GM13976 (cell line): ENCODE results near the gene C17orf114.

Source experiments
- DNase-seq: peaks from one replicate; pipeline ENCODE4 v3.0.0; 2012; ENCODE audit warnings: low spot score
- in situ Hi-C: fragments of 300-500 bp; cut with MboI; formaldehyde crosslinking; loops from one replicate; pipeline ENCODE4 v1.12.0; 2022; ENCODE audit warnings: low sequenced_read_pairs, mixed read lengths, inconsistent platforms; ENCODE audit not compliant: unreplicated experiment
- TF ChIP-seq, protein P1 (sequence below): IDR thresholded peaks from 2 replicates; pipeline ENCODE4 v1.5.1; 2012; ENCODE audit warnings: borderline replicate concordance, mild to moderate bottlenecking; ENCODE audit not compliant: insufficient read depth; ENCODE audit errors: extremely low read depth, missing control alignments, control extremely low read depth

C17orf114 gene

DNA sequence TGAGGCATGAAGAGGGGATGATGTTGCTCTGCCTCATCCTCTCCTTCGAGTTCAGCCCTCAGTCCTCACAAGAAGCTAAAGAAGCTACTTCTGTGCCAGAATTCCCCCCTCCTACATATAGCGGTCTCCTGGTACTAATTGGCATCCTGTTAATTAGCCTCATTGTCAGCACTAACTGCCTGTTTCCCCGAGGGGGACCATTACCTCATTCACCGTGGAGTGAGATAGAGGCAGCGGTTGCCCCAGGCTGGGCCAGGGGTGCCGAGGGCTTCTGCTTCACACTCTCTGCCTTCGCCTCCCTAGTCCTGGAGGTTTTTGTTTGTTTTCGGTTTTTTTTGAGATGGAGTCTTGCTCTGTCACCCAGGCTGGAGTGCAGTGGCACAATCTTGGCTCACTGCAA lies 25.3 kb upstream of the C17orf114 start:
- in situ Hi-C loops = no loop called here
- no peak for DNase-seq
- TF ChIP-seq, protein P1, sequence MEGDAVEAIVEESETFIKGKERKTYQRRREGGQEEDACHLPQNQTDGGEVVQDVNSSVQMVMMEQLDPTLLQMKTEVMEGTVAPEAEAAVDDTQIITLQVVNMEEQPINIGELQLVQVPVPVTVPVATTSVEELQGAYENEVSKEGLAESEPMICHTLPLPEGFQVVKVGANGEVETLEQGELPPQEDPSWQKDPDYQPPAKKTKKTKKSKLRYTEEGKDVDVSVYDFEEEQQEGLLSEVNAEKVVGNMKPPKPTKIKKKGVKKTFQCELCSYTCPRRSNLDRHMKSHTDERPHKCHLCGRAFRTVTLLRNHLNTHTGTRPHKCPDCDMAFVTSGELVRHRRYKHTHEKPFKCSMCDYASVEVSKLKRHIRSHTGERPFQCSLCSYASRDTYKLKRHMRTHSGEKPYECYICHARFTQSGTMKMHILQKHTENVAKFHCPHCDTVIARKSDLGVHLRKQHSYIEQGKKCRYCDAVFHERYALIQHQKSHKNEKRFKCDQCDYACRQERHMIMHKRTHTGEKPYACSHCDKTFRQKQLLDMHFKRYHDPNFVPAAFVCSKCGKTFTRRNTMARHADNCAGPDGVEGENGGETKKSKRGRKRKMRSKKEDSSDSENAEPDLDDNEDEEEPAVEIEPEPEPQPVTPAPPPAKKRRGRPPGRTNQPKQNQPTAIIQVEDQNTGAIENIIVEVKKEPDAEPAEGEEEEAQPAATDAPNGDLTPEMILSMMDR = no peak

- no peak for DNase-seq
- in situ Hi-C loops = no loop called here
- TF ChIP-seq, protein P1 = no peak
These were observed 21.4 kb upstream of the C17orf114 start for GRCh38 chr17:4823373-4824089.

- DNase-seq = peak; percentile 17
- in situ Hi-C loops = no loop called here
- TF ChIP-seq, protein P1 = no peak
These were observed 20.7 kb upstream of the C17orf114 start for GRCh38 chr17:4822835-4823234.

- in situ Hi-C loops = no loop called here
- TF ChIP-seq, protein P1 = no peak
- no peak for DNase-seq
These were observed 16.1 kb upstream of the C17orf114 start for GRCh38 chr17:4818276-4818675.

DNA sequence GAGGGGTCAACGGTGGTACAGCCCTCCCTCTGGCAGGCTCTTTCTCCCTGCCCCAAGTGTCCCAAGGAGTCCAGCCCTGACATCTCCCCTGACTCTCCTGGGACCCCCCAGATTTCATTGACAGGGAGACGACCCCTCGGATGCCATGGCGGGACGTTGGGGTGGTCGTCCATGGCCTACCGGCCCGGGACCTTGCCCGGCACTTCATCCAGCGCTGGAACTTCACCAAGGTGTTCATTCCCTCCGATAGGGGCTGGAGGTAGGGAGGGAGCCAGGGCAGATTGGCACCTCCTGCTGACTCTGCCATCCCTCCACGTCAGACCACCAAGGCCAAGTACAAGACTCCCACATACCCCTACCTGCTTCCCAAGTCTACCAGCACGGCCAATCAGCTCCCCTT lies 14.7 kb upstream of the C17orf114 start:
- in situ Hi-C loops = no loop called here
- DNase-seq = no peak
- TF ChIP-seq, protein P1 = no peak

DNA sequence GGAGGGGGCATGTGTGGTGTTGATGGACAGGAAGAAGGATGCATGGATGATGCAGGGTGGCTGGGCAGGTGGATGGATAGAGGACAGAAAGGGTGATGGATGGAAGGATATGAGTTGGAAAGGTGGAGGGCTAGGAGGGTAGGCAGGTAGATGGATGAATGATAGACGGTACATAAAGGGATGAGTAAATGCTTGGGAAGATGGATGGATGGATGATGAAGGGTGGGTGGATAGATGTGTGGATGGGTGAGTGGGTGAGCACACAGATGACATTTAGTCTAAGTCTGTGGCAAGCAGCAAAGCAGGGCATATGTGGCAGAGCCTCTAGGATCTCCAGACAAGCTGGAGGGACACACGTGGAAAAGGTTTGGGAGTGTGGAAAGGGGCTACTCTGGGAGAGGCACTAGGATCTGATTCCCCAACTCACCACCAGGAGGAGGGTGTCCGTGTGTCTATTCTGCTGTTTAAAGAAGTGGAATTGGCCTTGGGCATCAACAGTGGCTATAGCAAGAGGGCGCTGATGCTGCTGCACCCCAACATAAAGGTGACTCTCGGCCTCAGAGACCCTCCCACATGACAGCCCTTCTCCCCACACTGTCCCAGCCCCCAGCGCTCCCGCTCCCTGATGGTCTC lies 13.0 kb upstream of the C17orf114 start:
- in situ Hi-C loops = no loop called here
- DNase-seq = no peak
- TF ChIP-seq, protein P1 = no peak
